Smooth muscle cell (in vitro differentiated cells): ENCODE data around the gene SCAF1. TPM values are rescaled to one million over a fixed set of nuclear protein-coding genes. Genes with fewer than 3 reads are reported as not detected.

Experiments used
- DNase-seq: peaks from one replicate; lab custom pipeline; 2025; ENCODE audit not compliant: unreplicated experiment; lab: John Stamatoyannopoulos, UW
- H2AFZ ChIP-seq: fragments of 200-600 bp; sonication (generic); 2 replicates; pipeline ENCODE4 v1.6.0; 2016; ENCODE audit warnings: antibody characterized with exemption, low read depth, mild to moderate bottlenecking
- H3F3A ChIP-seq: fragments of 200-600 bp; sonication (generic); 2 replicates; pipeline ENCODE4 v1.6.0; 2017; ENCODE audit warnings: antibody characterized with exemption, low read depth
- H3K27ac ChIP-seq: fragments of 200-600 bp; sonication (generic); 2 replicates; pipeline ENCODE4 v1.5.1; 2016; ENCODE audit warnings: low read depth, mild to moderate bottlenecking
- H3K27me3 ChIP-seq: fragments of 200-600 bp; sonication (generic); 2 replicates; pipeline ENCODE4 v1.6.1; 2016; ENCODE audit warnings: low read depth, mild to moderate bottlenecking
- H3K36me3 ChIP-seq: fragments of 200-600 bp; sonication (generic); 2 replicates; pipeline ENCODE4 v1.5.1; 2016; ENCODE audit warnings: low read depth
- H3K4me1 ChIP-seq: fragments of 200-600 bp; sonication (generic); 2 replicates; pipeline ENCODE4 v1.5.1; 2016; ENCODE audit warnings: low read depth
- H3K4me2 ChIP-seq: fragments of 200-600 bp; sonication (generic); 2 replicates; pipeline ENCODE4 v1.6.0; 2016; ENCODE audit warnings: mild to moderate bottlenecking
- H3K4me3 ChIP-seq: fragments of 200-600 bp; sonication (generic); 2 replicates; pipeline ENCODE4 v1.5.1; 2016; ENCODE audit warnings: mild to moderate bottlenecking
- H3K79me2 ChIP-seq: fragments of 200-600 bp; sonication (generic); 2 replicates; pipeline ENCODE4 v1.6.0; 2016; ENCODE audit warnings: low read depth, mild to moderate bottlenecking
- H3K9ac ChIP-seq: fragments of 200-600 bp; sonication (generic); 2 replicates; pipeline ENCODE4 v1.6.0; 2016; ENCODE audit warnings: low read depth
- H3K9me3 ChIP-seq: fragments of 200-600 bp; sonication (generic); replicated peaks from 2 replicates; pipeline ENCODE4 v1.5.1; 2016; ENCODE audit warnings: low read depth
- H4K20me1 ChIP-seq: fragments of 200-600 bp; sonication (generic); 2 replicates; pipeline ENCODE4 v1.6.0; 2016; ENCODE audit warnings: low read depth
- WGBS: methylation state at CpG from one replicate; pipeline ENCODE4 v1.1.7; 2016; ENCODE audit warnings: low lambda C conversion rate; 5-methylcytosine and 5-hydroxymethylcytosine counted together
- microRNA-seq: library from miRNA; unstranded; fragments of <30 nt; microRNA quantifications from one replicate; pipeline ENCODE4, GENCODE V29; 2016; ENCODE audit warnings: borderline number of aligned reads
- polyA plus RNA-seq: library from polyadenylated mRNA; unstranded; fragments of >200 nt; fragmentation: Nextera tagmentation; extraction: Ambion mirVana; gene quantifications from 2 replicates; pipeline ENCODE4 v1.2.1, GENCODE V29; 2016
- small RNA-seq: library from RNA; depleted of rRNA; stranded (forward); fragments of <200 nt; gene quantifications from one replicate; pipeline ENCODE3, GENCODE V24; 2014
- total RNA-seq: library from RNA; depleted of rRNA; stranded (reverse); fragments of >200 nt; gene quantifications from 2 replicates; pipeline ENCODE4 v1.2.3, GENCODE V29; 2014
- TF ChIP-seq, protein P1 (sequence below): fragments of 200-600 bp; sonication (generic); IDR thresholded peaks from 2 replicates; pipeline ENCODE4 v1.5.1; 2017; ENCODE audit warnings: borderline replicate concordance, mild to moderate bottlenecking, antibody characterized with exemption; ENCODE audit not compliant: insufficient read depth, poor library complexity, severe bottlenecking

SCAF1 gene
- total and polyA plus RNA-seq, 2 experiments from 2014 or later: 7.9 to 12.1 TPM

DNA sequence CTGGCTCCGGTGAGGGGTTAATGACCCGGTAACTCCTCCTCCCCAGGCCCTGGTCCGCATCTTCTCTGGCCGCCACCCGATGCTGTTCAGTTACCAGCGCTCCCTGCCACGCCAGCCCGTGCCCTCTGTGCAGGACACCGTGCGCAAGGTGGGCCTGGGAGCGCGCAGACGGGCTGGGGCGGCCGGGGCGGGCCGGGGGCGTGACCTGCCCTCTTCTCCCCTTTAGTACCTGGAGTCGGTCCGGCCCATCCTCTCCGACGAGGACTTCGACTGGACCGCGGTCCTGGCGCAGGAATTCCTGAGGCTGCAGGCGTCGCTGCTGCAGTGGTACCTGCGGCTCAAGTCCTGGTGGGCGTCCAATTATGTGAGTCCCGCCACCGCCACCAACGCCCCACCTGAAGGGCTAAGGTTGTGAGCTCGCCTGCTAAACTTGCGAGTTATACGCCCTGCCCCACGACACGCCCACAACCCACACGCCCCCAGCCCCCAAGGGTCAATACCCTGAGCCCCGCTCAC, 59.3 kb downstream of the SCAF1 start:
- no peak overlapping the region for H3K9ac ChIP-seq
- no peak overlapping the region for H2AFZ ChIP-seq
- H3K4me1 ChIP-seq: no peaks in the 10 kb centered on the region
- WGBS: 92% methylated on average over 27 of the region's 40 CpGs
- H3K4me2 ChIP-seq: no peak overlapping the region
- no peak overlapping the region for H3K27ac ChIP-seq
- no peaks in the 10 kb centered on the region for H3F3A ChIP-seq
- H3K36me3 ChIP-seq: no peaks in the 10 kb centered on the region
- TF ChIP-seq, protein P1, sequence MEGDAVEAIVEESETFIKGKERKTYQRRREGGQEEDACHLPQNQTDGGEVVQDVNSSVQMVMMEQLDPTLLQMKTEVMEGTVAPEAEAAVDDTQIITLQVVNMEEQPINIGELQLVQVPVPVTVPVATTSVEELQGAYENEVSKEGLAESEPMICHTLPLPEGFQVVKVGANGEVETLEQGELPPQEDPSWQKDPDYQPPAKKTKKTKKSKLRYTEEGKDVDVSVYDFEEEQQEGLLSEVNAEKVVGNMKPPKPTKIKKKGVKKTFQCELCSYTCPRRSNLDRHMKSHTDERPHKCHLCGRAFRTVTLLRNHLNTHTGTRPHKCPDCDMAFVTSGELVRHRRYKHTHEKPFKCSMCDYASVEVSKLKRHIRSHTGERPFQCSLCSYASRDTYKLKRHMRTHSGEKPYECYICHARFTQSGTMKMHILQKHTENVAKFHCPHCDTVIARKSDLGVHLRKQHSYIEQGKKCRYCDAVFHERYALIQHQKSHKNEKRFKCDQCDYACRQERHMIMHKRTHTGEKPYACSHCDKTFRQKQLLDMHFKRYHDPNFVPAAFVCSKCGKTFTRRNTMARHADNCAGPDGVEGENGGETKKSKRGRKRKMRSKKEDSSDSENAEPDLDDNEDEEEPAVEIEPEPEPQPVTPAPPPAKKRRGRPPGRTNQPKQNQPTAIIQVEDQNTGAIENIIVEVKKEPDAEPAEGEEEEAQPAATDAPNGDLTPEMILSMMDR: no peak
- H3K4me3 ChIP-seq: no peak overlapping the region
- H3K79me2 ChIP-seq: no peaks in the 10 kb centered on the region
- DNase-seq: no peak
- H3K27me3 ChIP-seq: no peaks in the 10 kb centered on the region
- no peaks in the 10 kb centered on the region for H4K20me1 ChIP-seq
- H3K9me3 ChIP-seq: no peaks in the 10 kb centered on the region

DNA sequence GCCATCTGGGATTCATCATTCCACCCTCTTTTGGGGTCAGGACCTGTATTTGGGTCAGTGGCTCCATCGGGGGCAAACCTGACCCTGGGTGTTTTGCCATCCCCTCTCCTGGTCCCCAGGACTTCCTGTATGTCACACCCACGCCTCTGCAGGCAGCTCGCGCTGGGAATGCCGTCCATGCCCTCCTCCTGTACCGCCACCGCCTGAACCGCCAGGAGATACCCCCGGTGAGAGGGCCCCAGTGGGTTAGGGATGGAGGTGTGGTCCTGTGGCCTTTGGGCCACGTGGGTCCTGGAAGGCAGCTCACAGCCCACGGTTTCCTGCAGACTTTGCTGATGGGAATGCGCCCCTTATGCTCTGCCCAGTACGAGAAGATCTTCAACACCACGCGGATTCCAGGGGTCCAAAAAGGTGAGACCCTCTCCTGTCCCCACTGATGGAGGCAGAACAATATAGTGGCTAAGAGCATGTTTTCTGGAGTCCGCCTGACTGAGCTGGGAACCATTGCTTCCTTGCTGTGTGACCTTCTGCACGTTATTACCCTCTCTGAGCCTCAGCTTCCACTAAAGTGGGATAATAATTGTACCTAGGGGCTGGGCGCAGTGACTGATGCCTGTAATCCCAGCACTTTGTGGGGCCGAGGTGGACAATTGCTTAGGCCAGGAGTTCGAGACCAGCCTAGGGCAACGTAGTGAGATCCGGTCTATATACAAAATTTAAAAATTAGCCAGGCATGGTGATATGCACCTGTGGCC, 63.1 kb downstream of the SCAF1 start:
- 95% methylated on average over 22 of the region's 22 CpGs for WGBS
- H3K4me2 ChIP-seq: no peak overlapping the region

DNA sequence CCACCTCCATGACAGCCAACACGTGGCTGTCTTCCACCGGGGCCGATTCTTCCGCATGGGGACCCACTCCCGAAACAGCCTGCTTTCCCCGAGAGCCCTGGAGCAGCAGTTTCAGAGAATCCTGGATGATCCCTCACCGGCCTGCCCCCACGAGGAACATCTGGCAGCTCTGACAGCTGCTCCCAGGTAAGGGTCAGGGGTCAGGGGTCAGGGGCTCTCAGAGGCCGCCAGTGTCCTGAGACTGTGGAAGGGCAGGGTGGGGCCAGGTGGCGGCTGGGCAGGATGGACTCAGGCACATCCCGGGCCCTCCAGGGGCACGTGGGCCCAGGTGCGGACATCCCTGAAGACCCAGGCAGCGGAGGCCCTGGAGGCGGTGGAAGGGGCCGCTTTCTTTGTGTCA, 63.9 kb downstream of the SCAF1 start:
- no peaks in the 10 kb centered on the region for H3K79me2 ChIP-seq
- H3K4me2 ChIP-seq: no peak overlapping the region
- no peak for DNase-seq
- H3K27me3 ChIP-seq: no peaks in the 10 kb centered on the region
- H3K4me3 ChIP-seq: no peak overlapping the region
- H3K9me3 ChIP-seq: no peaks in the 10 kb centered on the region
- no peak overlapping the region for H3K27ac ChIP-seq
- H3K4me1 ChIP-seq: no peaks in the 10 kb centered on the region
- H4K20me1 ChIP-seq: no peaks in the 10 kb centered on the region
- WGBS: 97% methylated on average over 16 of the region's 16 CpGs
- H3K36me3 ChIP-seq: no peaks in the 10 kb centered on the region
- H2AFZ ChIP-seq: no peak overlapping the region
- no peak overlapping the region for H3K9ac ChIP-seq
- TF ChIP-seq, protein P1: no peak
- no peaks in the 10 kb centered on the region for H3F3A ChIP-seq

More for the DNA sequence above, 63.1 kb downstream of the SCAF1 start:
- TF ChIP-seq, protein P1: no peak
- no peak overlapping the region for H3K27ac ChIP-seq
- H3F3A ChIP-seq: no peaks in the 10 kb centered on the region
- no peak overlapping the region for H3K9ac ChIP-seq
- no peaks in the 10 kb centered on the region for H3K27me3 ChIP-seq
- H3K79me2 ChIP-seq: no peaks in the 10 kb centered on the region
- no peak for DNase-seq
- no peak overlapping the region for H2AFZ ChIP-seq
- no peaks in the 10 kb centered on the region for H3K4me1 ChIP-seq
- no peaks in the 10 kb centered on the region for H3K9me3 ChIP-seq
- no peaks in the 10 kb centered on the region for H4K20me1 ChIP-seq
- H3K36me3 ChIP-seq: no peaks in the 10 kb centered on the region
- no peak overlapping the region for H3K4me3 ChIP-seq

Small RNAs within 50 kb of the gene (microRNA-seq; reads per million reads assigned to microRNA genes)
- gene MIR5088: 4.7 reads per million

Small RNAs within 50 kb of the gene (small RNA-seq; reads per million reads assigned to genes)
- gene MIR5088: not detected

Other genes starting within 250 kb of the SCAF1 start
- not detected in 2 replicates for gene PTH2, start 218.8 kb upstream of the SCAF1 start, total RNA-seq
- gene PTH2, start 218.8 kb upstream of the SCAF1 start, polyA plus RNA-seq: not detected in 2 replicates
- not detected in 2 replicates for gene GFY, start 216.8 kb upstream of the SCAF1 start, total RNA-seq
- gene GFY, start 216.8 kb upstream of the SCAF1 start, polyA plus RNA-seq: not detected in 2 replicates
- 0.04 and 0.54 TPM in 2 replicates for gene SLC17A7, start 200.7 kb upstream of the SCAF1 start, total RNA-seq
- gene SLC17A7, start 200.7 kb upstream of the SCAF1 start, polyA plus RNA-seq: 0.39 TPM in 1 of 2 replicates, not detected in the other
- 54.7 and 77.1 TPM in 2 replicates for gene PIH1D1, start 190.4 kb upstream of the SCAF1 start, total RNA-seq
- gene PIH1D1, start 190.4 kb upstream of the SCAF1 start, polyA plus RNA-seq: 84.9 and 89.8 TPM in 2 replicates
- gene ALDH16A1, start 189.0 kb upstream of the SCAF1 start, total RNA-seq: 10.5 and 18.6 TPM in 2 replicates
- gene ALDH16A1, start 189.0 kb upstream of the SCAF1 start, polyA plus RNA-seq: 24.6 and 24.7 TPM in 2 replicates
- 0.27 and 0.45 TPM in 2 replicates for gene FLT3LG, start 168.0 kb upstream of the SCAF1 start, total RNA-seq
- gene FLT3LG, start 168.0 kb upstream of the SCAF1 start, polyA plus RNA-seq: 0.85 and 2.0 TPM in 2 replicates
- 1,134 and 1,154 TPM in 2 replicates for gene RPL13A, start 154.6 kb upstream of the SCAF1 start, total RNA-seq
- 732 and 818 TPM in 2 replicates for gene RPL13A, start 154.6 kb upstream of the SCAF1 start, polyA plus RNA-seq
- gene RPS11, start 145.8 kb upstream of the SCAF1 start, total RNA-seq: 3,115 and 3,456 TPM in 2 replicates
- gene RPS11, start 145.8 kb upstream of the SCAF1 start, polyA plus RNA-seq: 729 and 804 TPM in 2 replicates
- gene FCGRT, start 129.5 kb upstream of the SCAF1 start, total RNA-seq: 58.1 and 66.1 TPM in 2 replicates
- 127 and 135 TPM in 2 replicates for gene FCGRT, start 129.5 kb upstream of the SCAF1 start, polyA plus RNA-seq
- gene RCN3, start 114.2 kb upstream of the SCAF1 start, total RNA-seq: 248 and 311 TPM in 2 replicates
- gene RCN3, start 114.2 kb upstream of the SCAF1 start, polyA plus RNA-seq: 773 and 1,078 TPM in 2 replicates
- 45.0 and 55.5 TPM in 2 replicates for gene NOSIP, start 61.7 kb upstream of the SCAF1 start, total RNA-seq
- 95.7 and 134 TPM in 2 replicates for gene NOSIP, start 61.7 kb upstream of the SCAF1 start, polyA plus RNA-seq
- 13.5 TPM in 1 of 2 replicates, not detected in the other for gene PRRG2, start 60.9 kb upstream of the SCAF1 start, total RNA-seq
- 0.24 and 1.0 TPM in 2 replicates for gene PRRG2, start 60.9 kb upstream of the SCAF1 start, polyA plus RNA-seq
- 2.9 and 4.5 TPM in 2 replicates for gene PRR12, start 51.0 kb upstream of the SCAF1 start, total RNA-seq
- gene PRR12, start 51.0 kb upstream of the SCAF1 start, polyA plus RNA-seq: 1.7 and 3.2 TPM in 2 replicates
- gene RRAS, start 2.1 kb upstream of the SCAF1 start, total RNA-seq: 82.3 and 86.5 TPM in 2 replicates
- gene RRAS, start 2.1 kb upstream of the SCAF1 start, polyA plus RNA-seq: 224 and 248 TPM in 2 replicates
- 35.1 and 38.2 TPM in 2 replicates for gene IRF3, start 23.6 kb downstream of the SCAF1 start, total RNA-seq
- gene IRF3, start 23.6 kb downstream of the SCAF1 start, polyA plus RNA-seq: 45.9 and 64.1 TPM in 2 replicates
- gene BCL2L12, start 23.7 kb downstream of the SCAF1 start, total RNA-seq: 3.2 and 10.8 TPM in 2 replicates
- 34.0 and 44.1 TPM in 2 replicates for gene BCL2L12, start 23.7 kb downstream of the SCAF1 start, polyA plus RNA-seq
- gene PRMT1, start 35.1 kb downstream of the SCAF1 start, total RNA-seq: 147 and 174 TPM in 2 replicates
- gene PRMT1, start 35.1 kb downstream of the SCAF1 start, polyA plus RNA-seq: 170 and 175 TPM in 2 replicates
- 1.6 and 3.6 TPM in 2 replicates for gene ADM5, start 47.4 kb downstream of the SCAF1 start, total RNA-seq
- 1.7 and 3.1 TPM in 2 replicates for gene ADM5, start 47.4 kb downstream of the SCAF1 start, polyA plus RNA-seq
- gene CPT1C, start 48.9 kb downstream of the SCAF1 start, total RNA-seq: 7.6 and 19.7 TPM in 2 replicates
- 20.0 and 21.0 TPM in 2 replicates for gene CPT1C, start 48.9 kb downstream of the SCAF1 start, polyA plus RNA-seq
- not detected in 2 replicates for gene TSKS, start 121.1 kb downstream of the SCAF1 start, total RNA-seq
- not detected in 2 replicates for gene TSKS, start 121.1 kb downstream of the SCAF1 start, polyA plus RNA-seq
- gene AP2A1, start 124.8 kb downstream of the SCAF1 start, total RNA-seq: 55.8 and 57.7 TPM in 2 replicates
- 57.8 and 65.2 TPM in 2 replicates for gene AP2A1, start 124.8 kb downstream of the SCAF1 start, polyA plus RNA-seq
- 6.9 and 16.2 TPM in 2 replicates for gene FUZ, start 171.1 kb downstream of the SCAF1 start, total RNA-seq
- 18.3 and 19.8 TPM in 2 replicates for gene FUZ, start 171.1 kb downstream of the SCAF1 start, polyA plus RNA-seq
- 16.9 and 20.4 TPM in 2 replicates for gene MED25, start 176.1 kb downstream of the SCAF1 start, total RNA-seq
- gene MED25, start 176.1 kb downstream of the SCAF1 start, polyA plus RNA-seq: 34.1 and 36.4 TPM in 2 replicates
- 49.0 and 81.0 TPM in 2 replicates for gene PTOV1, start 208.9 kb downstream of the SCAF1 start, total RNA-seq
- gene PTOV1, start 208.9 kb downstream of the SCAF1 start, polyA plus RNA-seq: 256 and 266 TPM in 2 replicates
- 15.3 and 19.4 TPM in 2 replicates for gene PNKP, start 225.4 kb downstream of the SCAF1 start, total RNA-seq
- 42.4 and 53.6 TPM in 2 replicates for gene PNKP, start 225.4 kb downstream of the SCAF1 start, polyA plus RNA-seq
- gene AKT1S1, start 235.1 kb downstream of the SCAF1 start, total RNA-seq: 10.4 and 15.8 TPM in 2 replicates
- gene AKT1S1, start 235.1 kb downstream of the SCAF1 start, polyA plus RNA-seq: 60.2 and 72.2 TPM in 2 replicates
- gene TBC1D17, start 235.5 kb downstream of the SCAF1 start, total RNA-seq: 7.1 and 9.2 TPM in 2 replicates
- 41.8 and 45.7 TPM in 2 replicates for gene TBC1D17, start 235.5 kb downstream of the SCAF1 start, polyA plus RNA-seq